Hepatic stellate cell (primary cell): Measurements from ENCODE around the gene USP15.

Source experiments
- DNase-seq: peaks from one replicate; pipeline ENCODE4 v3.0.0; 2011; ENCODE audit warnings: low spot score

The USP15 gene

DNA sequence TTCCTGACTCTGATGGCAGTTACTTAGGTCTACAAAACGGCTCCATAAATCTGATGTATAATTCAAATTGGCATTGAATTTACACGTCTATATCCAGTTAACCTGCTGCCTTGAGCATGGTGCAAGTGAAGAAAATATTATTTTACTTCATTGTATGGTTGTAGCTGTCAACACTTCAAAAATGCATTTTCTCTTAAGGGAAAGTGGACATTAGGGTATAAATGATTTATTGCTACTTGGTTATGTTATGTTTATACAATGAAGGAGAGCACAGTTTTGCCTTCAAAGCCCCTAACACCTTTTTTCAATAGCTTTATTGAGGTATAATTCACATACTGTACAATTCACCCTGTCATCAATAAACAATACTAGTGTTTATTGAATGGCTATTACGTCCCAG is 2.0 kb upstream of the USP15 start:
- DNase-seq: no peak

DNA sequence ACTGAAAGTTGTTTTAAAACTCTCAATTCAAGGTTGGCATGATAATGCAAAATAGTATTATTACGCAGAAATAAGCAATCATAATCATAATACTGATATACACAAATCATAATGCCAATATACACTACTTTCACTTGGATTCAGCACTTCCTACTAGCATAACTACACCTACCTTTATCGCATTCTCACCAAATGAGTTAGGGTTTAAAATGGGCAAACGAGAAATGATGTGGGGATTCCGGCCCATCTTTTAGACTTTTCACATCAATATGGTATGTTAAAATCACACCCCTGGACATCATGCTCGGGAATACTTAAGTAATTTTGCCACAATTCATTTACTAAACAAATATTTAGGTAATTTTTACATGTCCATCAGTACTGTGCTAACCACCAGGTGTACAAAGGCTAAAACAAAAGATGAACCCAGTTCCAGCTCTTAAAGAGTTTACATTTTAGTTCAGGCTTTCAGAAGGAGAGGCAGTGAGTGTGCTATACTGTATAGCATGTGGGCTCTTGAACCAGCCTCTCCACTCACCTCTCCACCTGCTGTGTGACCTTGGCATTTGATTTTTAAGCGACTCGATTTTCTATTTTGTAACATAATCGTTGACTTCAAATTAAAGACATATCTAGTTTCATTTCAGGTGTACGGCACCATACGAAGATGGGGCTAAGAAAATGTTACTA is 1.1 kb upstream of the USP15 start:
- DNase-seq: no peak

DNA sequence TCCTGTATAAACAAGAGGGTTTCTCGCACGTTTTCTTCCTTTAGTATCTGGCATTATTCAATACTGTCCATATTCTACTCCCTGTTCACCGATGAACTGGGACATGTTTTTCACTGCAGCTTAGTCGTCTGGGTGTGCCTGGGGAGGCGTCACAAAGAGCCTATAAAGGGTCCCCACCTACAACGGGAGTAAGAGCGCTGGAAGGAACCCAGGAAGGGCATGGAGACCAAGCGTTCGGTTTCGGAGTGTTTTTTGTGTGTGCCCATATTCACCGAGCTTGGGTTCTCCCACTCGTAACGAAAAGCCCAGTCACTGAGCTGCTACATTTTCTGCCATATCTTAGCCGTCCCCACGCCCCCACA is 592 bp upstream of the USP15 start:
- no peak for DNase-seq

DNA sequence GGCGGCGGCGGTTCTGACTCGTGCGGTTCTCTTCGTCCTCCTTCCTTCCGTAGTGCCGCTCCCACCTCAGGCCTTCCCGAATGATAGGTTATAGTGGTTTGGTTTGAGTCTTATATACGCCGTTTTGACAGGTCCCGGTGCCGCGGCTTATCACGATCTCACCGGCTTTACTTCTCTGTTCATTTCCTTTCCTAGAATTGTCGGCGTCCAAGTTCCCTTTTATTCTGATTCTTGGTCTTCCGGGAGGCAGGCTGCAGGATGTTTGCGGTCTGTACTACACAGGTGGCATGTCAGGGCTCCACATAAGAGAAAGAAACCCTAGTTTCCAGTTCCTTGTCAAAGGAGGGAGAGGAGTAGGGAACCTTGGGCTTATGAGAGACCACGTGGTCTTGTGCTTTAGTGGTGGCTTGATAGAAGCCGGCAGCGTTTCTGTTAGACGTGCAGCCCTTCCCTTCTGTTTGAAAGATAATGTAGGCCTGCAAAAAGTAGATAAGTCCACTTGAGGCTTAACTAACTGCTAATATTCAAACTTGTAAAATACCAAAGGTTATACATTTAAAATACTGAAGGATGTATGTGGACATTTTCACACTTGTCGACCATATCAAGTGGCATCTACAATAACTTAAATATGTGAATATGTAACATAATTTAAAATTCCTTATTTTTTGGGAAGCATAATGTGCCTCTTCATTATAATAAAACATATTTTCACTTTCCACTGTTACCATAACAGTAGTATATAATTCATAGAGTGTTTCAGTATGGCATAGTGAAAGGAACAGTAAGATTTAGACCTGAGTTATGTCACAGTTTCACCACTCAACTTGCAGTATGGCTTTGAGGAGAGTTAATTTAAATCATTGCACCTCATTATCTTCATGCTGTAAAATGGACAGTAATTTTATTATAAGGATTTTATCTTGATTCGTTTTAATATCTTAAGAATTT is 804 bp downstream of the USP15 start:
- peak; percentile 43 for DNase-seq

DNA sequence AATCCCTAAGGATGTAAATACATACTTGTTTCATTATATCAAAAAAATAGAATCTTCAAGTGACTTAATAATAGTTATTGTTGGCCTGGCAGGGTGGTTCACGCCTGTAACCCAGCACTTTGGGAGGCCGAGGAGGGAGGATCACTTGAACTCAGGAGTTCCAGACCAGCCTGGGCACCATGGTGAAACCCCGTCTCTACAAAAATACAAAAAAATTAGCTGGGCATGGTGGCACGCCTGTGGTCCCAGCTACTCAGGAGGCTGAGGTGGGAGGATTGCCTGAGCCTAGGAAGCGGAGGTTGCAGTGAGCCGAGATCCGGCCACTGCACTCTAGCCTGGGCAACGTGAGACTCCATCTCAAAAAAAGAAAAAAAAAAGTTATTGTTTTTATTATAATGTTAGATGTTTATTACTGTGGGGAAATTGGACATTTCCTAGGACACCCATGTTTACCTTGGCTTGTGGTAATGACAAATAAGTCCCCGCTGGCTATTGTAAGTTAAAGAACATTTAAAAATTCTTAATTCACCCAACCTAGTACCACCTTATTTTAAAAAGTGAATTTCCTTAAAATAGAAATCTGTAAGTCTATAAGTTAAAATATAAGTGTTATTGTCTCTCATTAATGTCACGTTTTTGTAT is 1.8 kb downstream of the USP15 start:
- no peak for DNase-seq

DNA sequence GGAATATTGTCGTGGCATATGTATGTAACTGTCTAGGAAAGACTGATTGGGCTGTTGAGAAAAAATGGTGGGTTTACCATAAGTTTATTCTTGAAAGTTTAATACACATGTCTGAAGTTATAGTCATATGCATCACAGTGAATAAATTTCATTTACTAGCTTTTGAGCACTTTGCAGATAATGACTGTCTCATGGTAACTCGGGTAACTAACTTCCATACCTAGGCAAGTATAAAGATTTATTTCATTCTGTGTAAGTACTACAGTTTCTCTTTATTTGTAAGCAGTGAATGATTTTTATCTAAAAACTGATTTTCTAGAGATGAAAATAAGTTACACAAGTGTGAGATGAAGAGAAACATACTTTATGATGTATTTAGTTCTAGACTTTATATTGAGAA is 3.0 kb downstream of the USP15 start:
- DNase-seq: no peak

DNA sequence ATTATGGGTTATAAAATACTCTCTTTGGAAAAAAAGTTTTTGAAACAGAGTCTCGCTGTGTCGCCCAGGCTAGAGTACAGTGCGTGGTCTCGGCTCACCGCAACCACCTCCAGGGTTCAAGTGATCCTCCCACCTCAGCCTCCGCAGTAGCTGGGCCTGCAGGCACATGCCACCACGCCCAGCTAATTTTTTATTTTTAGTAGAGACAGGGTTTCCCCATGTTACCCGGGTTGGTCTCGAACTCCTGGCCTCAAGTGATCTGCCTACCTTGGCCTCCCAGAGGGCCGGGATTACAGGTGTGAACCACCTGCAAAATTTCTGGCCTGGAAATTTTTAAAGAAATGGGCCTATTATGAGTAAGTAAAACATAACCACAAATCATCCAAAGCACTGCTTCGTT is 3.8 kb downstream of the USP15 start:
- DNase-seq: no peak

DNA sequence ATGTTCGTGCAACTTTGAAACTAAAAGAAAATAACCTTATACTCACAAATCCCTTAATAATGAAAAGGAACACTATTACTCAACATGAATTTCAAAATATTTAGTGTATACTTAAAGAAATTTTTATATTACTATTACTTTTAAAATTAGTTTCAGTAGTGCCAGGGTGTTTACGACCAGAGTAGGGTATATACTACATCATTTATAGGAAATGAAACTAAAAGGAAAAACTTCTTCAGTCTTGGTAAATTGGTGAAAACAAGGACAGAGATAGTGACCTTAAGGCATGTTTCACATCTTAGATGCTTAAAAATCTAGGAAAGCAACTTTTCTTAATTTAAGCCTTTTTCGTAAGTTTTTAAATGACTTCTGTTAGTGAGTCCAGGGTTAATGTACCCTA is 4.5 kb downstream of the USP15 start:
- DNase-seq: no peak

DNA sequence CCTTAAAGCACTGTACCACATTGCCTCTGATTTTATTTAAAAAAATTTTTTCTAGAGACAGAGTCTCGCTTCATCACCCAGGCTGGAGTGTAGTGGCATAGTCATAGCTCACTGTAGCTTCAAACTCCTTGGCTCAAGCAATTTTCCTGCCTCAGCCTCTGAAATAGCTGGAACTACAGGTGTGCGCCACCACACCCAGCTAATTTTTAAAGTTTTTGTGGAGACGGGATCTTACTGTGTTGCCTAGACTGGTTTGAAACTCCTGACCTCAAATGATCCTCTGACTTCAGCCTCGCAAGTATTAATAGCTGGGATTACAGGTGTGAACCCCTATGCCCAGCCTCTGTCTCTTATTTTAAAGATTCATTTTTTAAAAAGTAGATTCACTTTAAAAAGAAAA is 5.3 kb downstream of the USP15 start:
- DNase-seq: no peak

DNA sequence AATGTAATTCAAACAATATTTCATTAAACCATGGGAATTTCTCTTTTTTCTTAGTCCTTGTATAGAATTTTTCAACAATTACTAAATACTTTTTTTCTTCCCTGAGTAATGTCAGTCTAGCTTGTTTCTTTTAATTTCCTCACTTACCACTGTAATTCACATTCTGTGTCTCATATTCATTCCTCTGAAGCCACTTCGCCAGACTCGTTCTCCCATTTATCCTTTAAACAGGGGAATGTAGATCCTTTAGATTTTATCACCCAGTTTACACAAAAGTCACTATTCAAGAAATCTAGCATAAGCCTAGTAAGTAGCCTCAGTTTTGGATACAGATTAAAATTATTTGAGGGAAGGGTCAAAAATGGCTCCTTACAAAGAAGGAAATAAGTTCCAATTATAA is 6.8 kb downstream of the USP15 start:
- no peak for DNase-seq

DNA sequence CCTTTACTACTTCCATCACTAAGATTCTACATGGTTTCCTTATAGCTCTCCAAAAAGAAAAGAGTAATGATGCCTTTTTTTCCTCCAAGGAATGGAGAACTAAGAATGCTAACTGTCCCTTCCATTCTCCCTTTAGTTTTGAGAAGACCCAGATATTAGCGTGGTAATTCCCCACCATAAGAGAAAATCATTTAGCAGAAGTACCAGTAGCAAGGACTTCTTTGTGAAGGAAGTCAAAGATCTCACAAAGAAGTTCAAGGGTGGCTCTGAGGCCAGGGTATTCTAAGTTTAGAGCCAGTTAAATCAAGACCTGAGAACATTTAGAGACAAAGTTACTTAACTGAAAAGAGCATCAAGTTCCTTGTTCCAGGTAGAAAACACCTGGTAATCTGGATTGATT is 7.3 kb downstream of the USP15 start:
- DNase-seq: no peak

DNA sequence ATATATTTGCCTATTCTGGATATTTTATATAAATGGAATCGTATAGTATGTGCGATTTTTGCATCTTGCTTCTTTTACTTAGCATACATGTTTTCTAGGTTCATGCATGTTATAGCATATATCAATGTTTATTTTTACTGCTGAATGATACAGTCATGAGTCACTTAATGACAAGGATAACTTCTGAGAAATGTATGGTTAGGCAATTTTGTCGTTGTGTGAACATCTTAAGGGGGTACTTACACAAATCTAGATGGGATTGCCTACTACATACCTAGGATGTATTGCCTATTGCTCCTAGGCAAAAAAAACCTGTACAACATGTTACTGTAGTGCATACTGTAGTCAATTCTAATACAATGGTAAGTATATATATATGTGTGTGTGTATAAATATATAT is 8.8 kb downstream of the USP15 start:
- no peak for DNase-seq

DNA sequence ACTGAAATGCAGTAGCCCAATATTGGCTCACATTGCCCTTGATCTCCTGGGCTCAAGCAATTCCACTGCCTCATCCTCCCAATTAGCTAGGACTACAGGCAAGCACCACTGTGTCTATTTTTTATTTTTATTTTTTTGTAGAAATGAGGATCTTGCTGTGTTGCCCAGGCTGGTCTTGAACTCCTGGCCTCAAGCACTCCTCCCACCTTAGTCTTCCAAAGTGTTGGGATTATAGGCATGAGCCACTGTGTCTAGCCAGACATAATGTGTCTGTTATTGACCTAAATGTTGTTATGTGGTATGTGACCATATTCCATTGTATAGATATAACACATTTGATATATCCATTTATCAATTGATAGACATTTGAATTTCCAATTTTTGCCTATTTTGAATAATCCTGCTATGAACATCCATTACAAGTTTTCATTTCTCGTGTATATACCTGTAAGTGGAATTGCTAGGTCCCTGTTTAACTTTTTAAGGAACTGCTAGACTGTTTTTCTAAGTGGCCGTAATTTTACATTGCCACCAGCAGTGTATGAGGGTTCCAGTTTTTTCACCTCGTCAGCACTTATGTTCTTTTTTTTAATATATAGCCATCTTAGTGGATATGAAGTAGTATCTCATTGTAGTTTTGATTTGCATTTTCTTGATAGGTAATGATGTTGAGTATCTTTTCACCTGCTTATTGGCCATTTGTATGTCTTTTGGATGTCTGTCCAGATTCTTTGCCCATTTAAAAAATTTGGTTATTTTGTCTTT is 9.4 kb downstream of the USP15 start:
- DNase-seq: no peak

DNA sequence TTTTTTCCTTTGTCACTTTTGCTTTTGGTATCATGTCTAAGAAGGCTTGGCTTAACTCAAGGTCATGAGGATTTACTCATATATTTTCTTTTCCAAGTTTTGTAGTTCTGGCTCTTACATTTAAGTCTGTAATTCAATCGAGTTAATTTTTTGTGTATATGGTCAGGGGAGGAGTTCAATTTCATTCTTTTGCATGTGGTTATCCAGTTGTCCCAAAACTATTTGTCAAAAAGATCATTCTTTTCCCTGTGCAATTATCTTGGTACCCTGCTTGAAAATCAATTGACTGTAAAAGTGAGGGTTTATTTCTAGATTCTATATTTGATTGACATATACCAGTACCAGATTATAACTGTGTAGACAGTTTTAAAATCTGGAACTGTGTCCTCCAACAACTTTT is 10.2 kb downstream of the USP15 start:
- DNase-seq: no peak

DNA sequence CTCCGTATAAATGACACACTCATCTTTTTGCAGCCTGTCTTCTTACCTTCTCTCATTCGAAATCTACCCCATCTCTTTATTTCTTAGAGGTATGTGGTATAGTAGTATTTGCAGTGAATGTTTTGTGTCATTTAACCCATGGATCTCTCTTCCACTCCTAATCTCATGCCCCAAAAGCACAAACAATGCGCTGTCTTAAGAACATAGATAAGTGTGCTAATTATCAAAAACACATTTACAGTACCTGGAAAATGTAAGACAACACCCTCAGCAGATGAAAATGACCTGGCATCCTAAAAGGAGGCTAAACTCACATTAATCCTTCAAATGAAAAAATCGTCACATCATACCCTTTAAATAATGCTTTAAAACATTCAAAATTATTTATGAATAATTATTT is 10.7 kb downstream of the USP15 start:
- DNase-seq: no peak

DNA sequence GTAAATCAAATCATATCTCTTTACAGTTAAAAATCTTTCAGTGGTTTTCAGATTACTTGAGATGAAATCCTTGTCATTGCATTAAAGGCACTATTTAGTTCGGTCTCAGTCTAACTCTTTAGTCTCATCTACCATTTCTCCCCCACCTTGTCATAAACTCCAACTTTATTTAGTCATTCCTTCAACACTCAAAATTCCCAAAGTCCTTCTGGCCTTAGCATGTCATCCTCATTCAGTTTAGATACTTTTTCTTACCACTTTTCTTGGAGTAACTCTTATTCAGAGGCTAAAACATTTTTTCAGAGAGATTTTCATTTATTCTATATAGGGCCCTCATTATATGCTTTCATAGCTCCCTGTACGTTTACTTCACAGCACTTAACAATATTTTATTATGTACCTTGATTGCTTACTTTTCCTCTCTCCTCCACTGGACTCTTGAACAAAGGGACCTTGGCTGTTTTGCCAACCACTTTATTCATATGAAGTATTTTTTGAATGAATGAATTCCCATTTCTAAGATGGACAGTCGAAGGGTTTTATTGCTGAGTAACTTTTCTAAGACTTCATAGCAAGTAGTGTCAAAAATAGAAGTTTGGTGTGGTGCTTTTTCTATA is 12.8 kb downstream of the USP15 start:
- DNase-seq: no peak

DNA sequence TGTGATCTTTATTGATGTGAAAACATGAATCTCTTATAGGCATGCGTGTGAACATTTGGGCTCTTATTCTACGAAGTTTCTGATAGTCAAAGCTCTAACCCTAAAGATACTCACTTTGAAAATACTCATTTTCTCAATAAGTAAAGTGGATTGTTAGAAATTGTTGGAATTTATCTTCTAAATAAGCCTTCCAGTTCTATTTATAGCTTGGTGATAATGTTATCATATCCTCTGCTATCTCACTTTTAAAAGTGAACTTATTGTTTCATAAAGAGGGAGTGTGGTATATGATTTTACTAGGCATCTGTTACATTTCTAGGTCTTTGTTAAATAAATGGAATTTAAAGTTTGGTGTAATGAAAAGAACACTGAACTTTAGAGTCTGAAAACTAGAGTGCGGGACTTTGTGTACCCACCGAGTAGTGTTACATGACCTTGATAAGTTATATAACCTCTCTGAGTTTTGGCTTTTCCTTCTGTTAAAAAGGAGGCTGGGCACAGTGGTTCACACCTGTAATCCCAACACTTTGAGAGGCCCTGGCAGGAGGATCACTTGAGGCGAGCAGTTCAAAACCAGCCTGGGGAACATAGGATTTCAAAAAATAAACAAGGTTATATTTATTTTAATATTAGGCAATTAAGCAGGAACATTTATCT is 13.6 kb downstream of the USP15 start:
- DNase-seq: no peak

DNA sequence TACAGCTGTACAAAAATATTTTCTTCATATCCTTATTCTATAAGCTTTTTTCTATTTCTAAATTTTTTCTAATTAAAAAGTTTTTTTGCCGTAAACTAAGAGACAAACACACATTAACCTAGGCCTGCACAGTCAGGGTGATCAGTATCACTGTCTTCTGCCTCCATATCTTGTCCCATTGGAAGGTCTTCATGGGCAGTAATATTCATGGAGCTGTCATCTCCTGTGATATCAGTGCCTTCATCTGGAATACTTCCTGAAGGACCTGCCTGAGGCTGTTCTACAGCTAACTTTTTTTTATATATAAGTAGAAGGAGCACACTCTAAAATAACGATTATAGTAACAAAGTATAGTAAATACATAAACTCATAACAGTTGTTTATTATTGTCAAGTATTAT is 17.8 kb downstream of the USP15 start:
- no peak for DNase-seq

DNA sequence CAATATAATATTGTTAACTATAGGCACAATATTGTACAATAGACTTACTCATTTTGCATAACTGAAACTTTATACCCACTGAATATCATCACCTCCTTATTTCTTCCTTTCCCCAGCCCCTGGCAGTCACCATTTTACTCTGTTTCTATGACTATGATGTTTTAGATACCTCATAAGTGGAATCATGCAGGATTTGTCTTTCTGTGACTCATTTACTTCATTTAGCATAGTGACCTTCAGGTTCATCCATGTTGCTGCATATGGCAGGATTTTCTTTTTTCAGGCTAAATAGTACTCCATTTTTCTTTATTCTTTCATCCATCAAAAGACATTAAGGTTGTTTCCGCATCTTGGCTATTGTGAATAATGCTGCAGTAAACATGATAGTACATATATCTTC is 18.9 kb downstream of the USP15 start:
- no peak for DNase-seq

DNA sequence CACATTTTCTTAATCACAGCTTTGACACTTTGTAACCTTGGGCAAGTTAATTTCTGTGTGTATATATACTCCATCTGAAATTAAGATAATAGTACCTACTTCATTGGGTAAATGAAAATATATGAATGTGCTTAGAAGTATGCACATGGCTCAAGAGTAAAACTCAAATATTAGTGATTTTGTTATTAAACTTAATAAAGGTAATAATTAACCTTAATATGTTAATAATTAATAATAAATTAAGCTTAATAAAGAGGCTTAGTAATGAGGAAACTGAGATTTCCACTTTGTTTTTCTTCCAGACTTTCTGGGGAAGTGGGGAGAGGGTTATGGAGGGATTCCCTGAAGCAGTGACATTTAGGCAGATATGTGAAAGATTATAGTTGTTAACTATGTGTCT is 19.8 kb downstream of the USP15 start:
- no peak for DNase-seq

DNA sequence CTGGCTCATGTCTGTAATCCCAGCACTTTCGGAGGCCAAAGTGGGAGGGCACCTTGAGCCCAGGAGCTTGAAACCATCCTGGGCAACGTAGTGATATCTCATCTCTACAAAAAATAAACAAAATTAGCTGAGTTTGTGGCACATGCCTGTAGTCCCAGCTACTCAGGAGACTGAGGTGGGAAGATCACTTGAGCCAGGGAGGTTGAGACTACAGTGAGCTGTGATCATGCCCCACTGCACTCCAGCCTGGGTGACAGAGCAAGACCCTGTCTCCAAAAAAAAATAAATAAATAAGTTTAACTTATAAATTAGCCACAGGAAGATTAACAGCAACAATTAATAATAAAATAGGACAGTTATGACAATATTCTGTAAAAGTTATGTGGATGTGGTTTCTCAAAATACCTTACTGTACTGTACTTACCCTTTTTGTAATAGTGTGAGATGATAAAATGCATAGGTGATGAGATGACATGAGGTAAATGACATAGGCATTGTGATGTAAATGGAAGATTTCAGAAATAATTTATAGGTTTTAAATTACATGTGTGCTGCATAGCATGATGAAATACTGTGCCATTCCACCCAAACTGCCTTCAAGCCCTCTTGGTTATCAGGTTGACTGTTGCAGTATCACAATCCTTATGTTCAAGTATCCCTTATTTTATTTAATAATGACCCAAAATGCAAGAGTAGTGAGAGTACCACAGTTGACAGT is 22.0 kb downstream of the USP15 start:
- DNase-seq: no peak
